Fibroblast of villous mesenchyme (primary cell): ENCODE data around the gene COG6. TPM values are rescaled to one million over a fixed set of nuclear protein-coding genes. Genes with fewer than 3 reads are reported as not detected.

Experiments
- DNase-seq: peaks from one replicate; pipeline ENCODE4 v3.0.0-alpha.2; 2010; ENCODE audit warnings: low read depth
- H3K4me3 ChIP-seq: 2 replicates; pipeline ENCODE4 v1.5.1; 2011; ENCODE audit warnings: low read depth, mild to moderate bottlenecking, low read length
- total RNA-seq: library from RNA; depleted of rRNA; stranded (reverse); fragments of >200 nt; gene quantifications from 2 replicates; pipeline ENCODE4 v1.2.3, GENCODE V29; 2012
- TF ChIP-seq, protein P1 (sequence below): IDR thresholded peaks from 2 replicates; pipeline ENCODE4 v1.5.1; 2012; ENCODE audit warnings: low read depth, mild to moderate bottlenecking, low read length; ENCODE audit not compliant: insufficient read depth

Gene COG6
- total RNA-seq, 1 donor: 67.4 TPM

- TF ChIP-seq, protein P1, sequence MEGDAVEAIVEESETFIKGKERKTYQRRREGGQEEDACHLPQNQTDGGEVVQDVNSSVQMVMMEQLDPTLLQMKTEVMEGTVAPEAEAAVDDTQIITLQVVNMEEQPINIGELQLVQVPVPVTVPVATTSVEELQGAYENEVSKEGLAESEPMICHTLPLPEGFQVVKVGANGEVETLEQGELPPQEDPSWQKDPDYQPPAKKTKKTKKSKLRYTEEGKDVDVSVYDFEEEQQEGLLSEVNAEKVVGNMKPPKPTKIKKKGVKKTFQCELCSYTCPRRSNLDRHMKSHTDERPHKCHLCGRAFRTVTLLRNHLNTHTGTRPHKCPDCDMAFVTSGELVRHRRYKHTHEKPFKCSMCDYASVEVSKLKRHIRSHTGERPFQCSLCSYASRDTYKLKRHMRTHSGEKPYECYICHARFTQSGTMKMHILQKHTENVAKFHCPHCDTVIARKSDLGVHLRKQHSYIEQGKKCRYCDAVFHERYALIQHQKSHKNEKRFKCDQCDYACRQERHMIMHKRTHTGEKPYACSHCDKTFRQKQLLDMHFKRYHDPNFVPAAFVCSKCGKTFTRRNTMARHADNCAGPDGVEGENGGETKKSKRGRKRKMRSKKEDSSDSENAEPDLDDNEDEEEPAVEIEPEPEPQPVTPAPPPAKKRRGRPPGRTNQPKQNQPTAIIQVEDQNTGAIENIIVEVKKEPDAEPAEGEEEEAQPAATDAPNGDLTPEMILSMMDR: no peak
- no peak overlapping the region for H3K4me3 ChIP-seq
- DNase-seq: no peak
Observed at GRCh38 chr13:39773833-39774232, 118.4 kb downstream of the COG6 start.

DNA sequence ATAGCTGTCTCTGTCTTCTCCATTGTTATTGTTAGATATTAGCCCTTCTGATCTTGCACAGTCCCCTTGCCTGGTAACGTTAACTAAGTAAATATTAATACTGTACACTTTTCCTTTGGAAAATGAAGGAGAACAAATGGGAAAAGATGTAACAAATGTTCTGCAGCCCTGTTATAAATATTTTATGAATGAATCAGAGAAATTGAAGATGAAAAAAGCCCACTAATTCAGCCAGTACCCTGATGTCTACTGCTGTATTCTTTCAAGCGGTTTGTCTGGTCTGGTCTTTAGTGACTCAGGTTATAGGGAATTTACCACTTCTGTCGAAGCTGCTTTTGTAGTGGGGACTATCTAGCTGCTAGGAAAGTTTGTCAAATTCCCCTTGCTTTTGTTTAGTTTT is 121.0 kb downstream of the COG6 start:
- H3K4me3 ChIP-seq: no peak overlapping the region
- DNase-seq: peak; percentile 61

GRCh38 chr13:39777021-39777420 is 121.6 kb downstream of the COG6 start:
- no peak for DNase-seq
- TF ChIP-seq, protein P1: no peak
- no peak overlapping the region for H3K4me3 ChIP-seq

More for the DNA sequence above, 121.0 kb downstream of the COG6 start:
- TF ChIP-seq, protein P1: no peak

- H3K4me3 ChIP-seq: no peak overlapping the region
- TF ChIP-seq, protein P1: peak; percentile 46
- peak; percentile 86 for DNase-seq
Observed at GRCh38 chr13:39777527-39778061, 122.1 kb downstream of the COG6 start.

DNA sequence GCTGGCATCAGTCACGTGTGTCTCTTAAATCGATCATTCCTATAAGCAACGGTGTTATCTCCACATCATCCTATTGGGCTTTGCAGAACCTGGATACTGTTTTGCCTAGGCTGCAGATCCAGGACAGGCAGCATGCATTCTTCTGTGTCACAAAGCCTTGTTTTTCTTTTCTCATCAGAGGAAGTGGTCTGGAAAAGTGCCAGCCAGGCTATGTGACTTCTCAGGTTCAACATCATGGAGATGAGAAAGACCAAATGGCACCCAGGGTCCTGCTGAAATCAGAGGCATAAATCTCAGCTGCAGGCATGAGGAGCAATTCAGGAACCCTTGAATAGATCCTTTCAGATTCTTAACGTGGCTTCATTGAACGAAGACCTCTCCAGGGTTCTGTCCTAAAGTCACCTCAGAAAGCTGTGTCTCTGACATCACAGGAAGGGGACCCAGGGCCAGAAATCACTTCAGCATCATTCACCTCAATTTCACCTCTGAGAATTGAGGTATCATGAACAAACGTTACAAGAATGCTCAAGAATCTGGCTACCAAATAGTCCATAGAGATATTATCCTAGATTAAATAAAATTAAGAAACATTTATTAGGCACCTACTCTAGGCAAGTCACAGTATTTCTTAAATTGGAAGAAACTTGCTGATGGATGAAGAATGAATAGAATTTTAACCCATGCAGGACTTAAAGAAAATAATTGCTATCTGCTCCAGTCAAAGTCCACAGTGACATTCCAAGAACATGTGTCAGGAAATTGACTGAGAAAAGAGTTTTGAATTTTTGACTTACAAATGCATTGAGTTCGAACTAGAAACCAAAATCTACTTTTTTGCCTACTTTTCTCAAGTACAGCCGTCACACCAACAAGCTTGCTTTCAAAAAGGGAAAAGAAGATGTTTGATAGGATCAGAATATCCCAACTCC is 124.1 kb downstream of the COG6 start:
- H3K4me3 ChIP-seq: no peak overlapping the region
- TF ChIP-seq, protein P1: no peak
- peak; percentile 58 for DNase-seq

DNA sequence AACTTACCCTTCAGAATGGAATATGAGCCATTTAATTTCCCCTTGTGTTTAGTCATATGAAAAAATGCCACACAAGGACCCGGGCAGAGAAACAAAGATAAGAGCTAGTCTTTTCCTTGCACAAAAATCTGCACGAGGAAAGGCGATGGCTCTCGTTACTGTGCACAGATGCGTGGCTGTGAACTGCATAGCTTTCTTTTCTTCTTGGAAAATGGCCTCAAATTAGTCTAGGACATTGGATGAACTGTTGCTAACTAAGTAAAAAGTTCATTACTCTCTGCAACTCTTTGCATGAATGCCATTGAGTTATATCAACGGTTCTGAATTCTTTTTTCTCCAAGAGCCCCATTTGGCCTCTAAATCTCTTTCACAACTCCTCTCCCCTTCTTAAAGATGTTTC is 125.2 kb downstream of the COG6 start:
- no peak overlapping the region for H3K4me3 ChIP-seq
- TF ChIP-seq, protein P1: no peak
- no peak for DNase-seq
